AG04450 (cell line): ENCODE results near the gene HLA-DMB. TPM values are rescaled to one million over a fixed set of nuclear protein-coding genes. Genes with fewer than 3 reads are reported as not detected.

ENCODE experiments used
- CTCF ChIA-PET: fragments of 300-600, 350-600 bp; formaldehyde crosslinking; extraction: SDS; loops from one replicate; lab custom pipeline; 2022; ENCODE audit warnings: antibody characterized with exemption, inconsistent platforms; lab: Charles Lee
- POLR2A ChIA-PET: fragments of 350-600 bp; formaldehyde crosslinking; extraction: SDS; loops from one replicate; lab custom pipeline; 2021; ENCODE audit warnings: antibody characterized with exemption, inconsistent platforms; lab: Yijun Ruan, JAX
- DNase-seq: peaks from one replicate; pipeline ENCODE4 v3.0.0-alpha.2; 2011; ENCODE audit warnings: low read depth, low spot score
- H3K27ac ChIP-seq: one replicate; pipeline ENCODE4 v1.5.1; 2012; ENCODE audit warnings: low read depth, low read length, control low read depth
- H3K27me3 ChIP-seq: one replicate; pipeline ENCODE4 v1.6.0; 2012; ENCODE audit warnings: low read length; ENCODE audit not compliant: control insufficient read depth, insufficient read depth
- H3K4me3 ChIP-seq: 2 replicates; pipeline ENCODE4 v1.5.1; 2011; ENCODE audit warnings: mild to moderate bottlenecking, low read depth, low read length, control low read depth
- H3K9me3 ChIP-seq: 2 replicates; pipeline ENCODE4 v1.5.1; 2012; ENCODE audit warnings: low read length; ENCODE audit not compliant: control insufficient read depth, insufficient read depth
- polyA plus RNA-seq: library from polyadenylated mRNA; depleted of rRNA; stranded (reverse); fragments of >200 nt; gene quantifications from 2 replicates; pipeline ENCODE4 v1.2.3, GENCODE V29; 2011; rRNA removed
- small RNA-seq: library from RNA; depleted of rRNA; stranded (forward); fragments of <200 nt; gene quantifications from one replicate; pipeline ENCODE3, GENCODE V24; 2012; ENCODE audit warnings: low read depth; ENCODE audit not compliant: insufficient read length
- TF ChIP-seq, protein P1 (sequence below): IDR thresholded peaks from 2 replicates; pipeline ENCODE4 v1.5.1; 2011; ENCODE audit warnings: low read depth, low read length, control low read depth, inconsistent platforms

Gene HLA-DMB
- polyA plus RNA-seq, 1 experiment = 0.12 TPM

DNA sequence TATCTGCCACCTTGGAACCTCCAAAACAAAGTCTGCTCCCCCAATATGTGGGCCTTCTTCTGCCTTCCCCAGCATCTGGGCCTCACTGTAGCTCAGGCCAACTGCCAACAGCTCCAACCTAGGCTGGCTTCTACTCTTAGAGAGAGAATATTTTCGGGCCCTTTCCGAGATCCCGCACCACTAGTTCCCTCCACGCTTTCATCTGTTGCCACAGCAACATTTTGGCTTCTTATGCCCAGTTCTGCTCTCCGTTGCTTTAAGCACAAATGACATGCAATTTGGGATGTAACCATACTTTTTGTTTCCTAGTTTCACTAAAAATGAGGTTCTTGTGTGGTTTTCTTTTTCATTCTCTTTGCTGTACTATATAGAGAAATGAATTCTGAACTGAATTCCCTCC is 53.2 kb downstream of the HLA-DMB start:
- no peak overlapping the region for H3K4me3 ChIP-seq
- no peak for DNase-seq
- POLR2A ChIA-PET = interaction anchor here (2.6 kb wide), 1 partner anchor 84 kb away, joined by 19 read pairs; no protein-coding TSS in a partner anchor
- CTCF ChIA-PET = interaction anchor here (0.9 to 7.1 kb wide), 4 partner anchors 20 to 97 kb away, joined by 3 to 72 read pairs (median 8); partner anchors contain the start of gene HLA-DMA
- no peak overlapping the region for H3K27ac ChIP-seq
- TF ChIP-seq, protein P1, sequence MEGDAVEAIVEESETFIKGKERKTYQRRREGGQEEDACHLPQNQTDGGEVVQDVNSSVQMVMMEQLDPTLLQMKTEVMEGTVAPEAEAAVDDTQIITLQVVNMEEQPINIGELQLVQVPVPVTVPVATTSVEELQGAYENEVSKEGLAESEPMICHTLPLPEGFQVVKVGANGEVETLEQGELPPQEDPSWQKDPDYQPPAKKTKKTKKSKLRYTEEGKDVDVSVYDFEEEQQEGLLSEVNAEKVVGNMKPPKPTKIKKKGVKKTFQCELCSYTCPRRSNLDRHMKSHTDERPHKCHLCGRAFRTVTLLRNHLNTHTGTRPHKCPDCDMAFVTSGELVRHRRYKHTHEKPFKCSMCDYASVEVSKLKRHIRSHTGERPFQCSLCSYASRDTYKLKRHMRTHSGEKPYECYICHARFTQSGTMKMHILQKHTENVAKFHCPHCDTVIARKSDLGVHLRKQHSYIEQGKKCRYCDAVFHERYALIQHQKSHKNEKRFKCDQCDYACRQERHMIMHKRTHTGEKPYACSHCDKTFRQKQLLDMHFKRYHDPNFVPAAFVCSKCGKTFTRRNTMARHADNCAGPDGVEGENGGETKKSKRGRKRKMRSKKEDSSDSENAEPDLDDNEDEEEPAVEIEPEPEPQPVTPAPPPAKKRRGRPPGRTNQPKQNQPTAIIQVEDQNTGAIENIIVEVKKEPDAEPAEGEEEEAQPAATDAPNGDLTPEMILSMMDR = no peak
- no peaks in the 10 kb centered on the region for H3K9me3 ChIP-seq
- H3K27me3 ChIP-seq = no peaks in the 10 kb centered on the region

DNA sequence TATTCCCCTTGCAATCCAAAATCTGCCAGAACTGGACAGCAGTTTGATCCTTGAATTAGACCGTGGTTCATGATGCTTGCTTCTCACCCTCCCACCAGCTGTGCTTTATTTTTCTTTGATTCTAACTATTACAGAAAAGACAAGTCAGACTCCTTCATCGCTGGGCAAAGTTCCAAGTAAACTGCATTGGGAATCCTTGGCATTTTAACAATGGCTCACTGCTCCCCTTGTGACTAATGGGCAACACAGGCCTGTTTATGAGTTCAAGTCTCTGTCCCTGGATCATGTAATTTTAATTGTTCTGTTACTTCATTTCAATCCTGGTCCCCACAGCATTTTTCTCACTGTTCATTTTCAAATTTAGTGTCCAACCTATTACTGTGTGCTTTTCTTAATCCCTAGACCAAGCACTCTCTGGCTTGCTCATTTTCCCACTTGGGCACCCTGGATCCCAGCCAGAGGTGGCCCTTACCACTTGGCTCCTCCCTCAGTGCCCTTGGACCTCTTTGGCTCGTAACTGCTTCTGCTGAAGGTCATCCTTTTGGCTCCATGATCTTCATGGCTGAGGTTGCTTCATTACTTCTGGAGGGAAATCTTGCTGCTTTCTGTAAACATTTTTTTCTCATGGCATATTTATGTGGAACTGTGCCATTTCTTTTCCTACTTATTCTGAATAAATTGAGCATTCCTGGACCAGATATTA is 54.0 kb downstream of the HLA-DMB start:
- ChIA-PET POLR2A (interaction anchor here (0.6 to 2.6 kb wide), 4 partner anchors 85 to 362 kb away, joined by 3 to 19 read pairs (median 4); no protein-coding TSS in a partner anchor), CTCF (interaction anchor here (0.9 to 7.1 kb wide), 30 partner anchors 8 to 362 kb away, joined by 3 to 147 read pairs (median 6); partner anchors contain the start of genes BRD2, HLA-DMA and TAP2)
- no peak overlapping the region for H3K27ac ChIP-seq

DNA sequence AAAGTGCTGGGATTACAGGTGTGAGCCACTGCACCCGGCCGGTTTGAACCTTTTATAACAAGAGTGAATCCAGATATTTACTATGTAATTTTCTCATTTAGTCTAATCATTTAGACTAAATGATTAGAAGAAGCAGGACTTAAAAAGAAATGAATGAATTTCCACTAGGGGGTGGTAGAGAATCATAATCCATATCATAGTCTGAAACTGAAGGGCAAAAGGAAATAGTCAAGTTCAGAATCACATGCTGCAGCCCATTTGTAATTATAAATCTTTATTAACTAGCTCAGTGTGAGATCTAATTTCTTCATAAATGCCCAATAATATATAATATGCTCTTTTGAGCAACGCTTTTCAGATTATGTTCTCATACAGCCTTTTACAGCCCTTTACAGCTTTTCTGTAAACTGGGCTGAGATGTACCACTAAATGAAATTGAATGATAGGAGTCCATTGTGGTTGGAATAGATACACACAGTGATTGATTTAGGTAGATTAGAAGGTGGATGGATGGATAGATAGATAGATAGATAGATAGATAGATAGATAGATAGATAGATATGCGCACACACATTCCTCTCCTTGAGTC is 55.0 kb downstream of the HLA-DMB start:
- H3K27ac ChIP-seq = no peak overlapping the region
- TF ChIP-seq, protein P1 = peak; percentile 63
- no peaks in the 10 kb centered on the region for H3K9me3 ChIP-seq
- ChIA-PET POLR2A (interaction anchor here (0.7 to 2.6 kb wide), 3 partner anchors 86 to 363 kb away, joined by 3 to 19 read pairs (median 3); no protein-coding TSS in a partner anchor), CTCF (interaction anchor here (0.5 to 7.1 kb wide), 47 partner anchors 8 to 432 kb away, joined by 3 to 147 read pairs (median 5); partner anchors contain the start of genes BRD2, HLA-DMA, TAP2 and ZBTB22)
- DNase-seq = no peak
- H3K4me3 ChIP-seq = no peak overlapping the region
- peaks cover 2% of the 10 kb centered on the region for H3K27me3 ChIP-seq

More for the DNA sequence above, 54.0 kb downstream of the HLA-DMB start:
- H3K27me3 ChIP-seq = no peaks in the 10 kb centered on the region
- TF ChIP-seq, protein P1 = no peak
- DNase-seq = peak; percentile 79
- H3K9me3 ChIP-seq = no peaks in the 10 kb centered on the region
- no peak overlapping the region for H3K4me3 ChIP-seq

Small RNA genes lying within 50 kb of the gene (small RNA-seq; reads per million reads assigned to genes)
- gene HLA-Z = not detected

Other genes with a start within 250 kb of the HLA-DMB start
- not detected in 2 replicates for gene HLA-DQA2, start 199.6 kb downstream of the HLA-DMB start, polyA plus RNA-seq
- gene HLA-DQB2, start 177.5 kb downstream of the HLA-DMB start, polyA plus RNA-seq = not detected in 2 replicates
- gene HLA-DOB, start 124.0 kb downstream of the HLA-DMB start, polyA plus RNA-seq = not detected in 2 replicates
- gene TAP2, start 102.3 kb downstream of the HLA-DMB start, polyA plus RNA-seq = 15.3 and 15.4 TPM in 2 replicates
- gene PSMB8, start 97.0 kb downstream of the HLA-DMB start, polyA plus RNA-seq = 62.0 and 70.0 TPM in 2 replicates
- 38.6 and 43.6 TPM in 2 replicates for gene TAP1, start 87.3 kb downstream of the HLA-DMB start, polyA plus RNA-seq
- gene PSMB9, start 86.8 kb downstream of the HLA-DMB start, polyA plus RNA-seq = 34.8 and 38.4 TPM in 2 replicates
- 7.1 and 8.2 TPM in 2 replicates for gene HLA-DMA, start 12.1 kb upstream of the HLA-DMB start, polyA plus RNA-seq
- gene BRD2, start 27.6 kb upstream of the HLA-DMB start, polyA plus RNA-seq = 110 and 138 TPM in 2 replicates
- gene HLA-DOA, start 68.6 kb upstream of the HLA-DMB start, polyA plus RNA-seq = 0.02 TPM in 1 of 2 replicates, not detected in the other
- 0.10 and 0.15 TPM in 2 replicates for gene HLA-DPA1, start 132.6 kb upstream of the HLA-DMB start, polyA plus RNA-seq
- 0.94 and 1.6 TPM in 2 replicates for gene HLA-DPB1, start 135.0 kb upstream of the HLA-DMB start, polyA plus RNA-seq